ENCODE measurements around the gene FOXM1.

GRCh38 chr12:2819810-2820209 lies 57.2 kb downstream of the FOXM1 start:
- no peak for TF ChIP-seq POU6F1 (CRISPR knock-in tag; IDR thresholded peaks at IDR 0.05; ENCODE audit: borderline replicate concordance, low read depth)
- no peak for TF ChIP-seq ZFP3 (CRISPR knock-in tag; IDR thresholded peaks at IDR 0.05)
- TF ChIP-seq ZNF70 (CRISPR knock-in tag; IDR thresholded peaks at IDR 0.05): no peak
- no peak for TF ChIP-seq CREB5 (CRISPR knock-in tag; IDR thresholded peaks at IDR 0.05; ENCODE audit: low read depth)
- no peak for TF ChIP-seq PPARA (CRISPR knock-in tag; IDR thresholded peaks at IDR 0.05; ENCODE audit: borderline replicate concordance)
- no peak for TF ChIP-seq GLIS3 (CRISPR knock-in tag; IDR thresholded peaks at IDR 0.05)
- no peak for TF ChIP-seq TCF4 (CRISPR knock-in tag; IDR thresholded peaks at IDR 0.05; ENCODE audit: borderline replicate concordance)
- TF ChIP-seq PATZ1 (CRISPR knock-in tag; IDR thresholded peaks at IDR 0.05; ENCODE audit: borderline replicate concordance): no peak
- TF ChIP-seq RARB (CRISPR knock-in tag; IDR thresholded peaks at IDR 0.05): no peak
- no peak for TF ChIP-seq ZNF8 (CRISPR knock-in tag; IDR thresholded peaks at IDR 0.05)
- TF ChIP-seq TSHZ2 (CRISPR knock-in tag; IDR thresholded peaks at IDR 0.05): no peak

Data from SK-N-SH treated with all-trans-retinoic acid at 6 μM for 48 hours (cell line).